IMR-90 (cell line): Measurements from ENCODE around the gene GPRC6A. TPM values are rescaled to one million over a fixed set of nuclear protein-coding genes. Genes with fewer than 3 reads are reported as not detected.
"Not testable (repeated sequence)": the region's sequence is repeated elsewhere in the genome, so short reads cannot be mapped to it uniquely, and the experiment has no call there.

Experiments
- ATAC-seq: fragments of 200-7000 bp; cut with Tn5 transposase; 2 replicates; pipeline ENCODE4 v1.9.1; 2020; ENCODE audit warnings: low read depth, mild to moderate bottlenecking, moderate library complexity
- BruUV-seq: library from RNA; stranded (reverse); fragments of 400-500 nt; replicated peaks from 2 replicates; lab custom pipeline; 2021; lab: Mats Ljungman, UMichigan
- CTCF ChIA-PET: fragments of 300-600 bp; formaldehyde crosslinking; extraction: SDS; loops from one replicate; lab custom pipeline; 2021; ENCODE audit warnings: antibody characterized with exemption; lab: Yijun Ruan, JAX
- POLR2A ChIA-PET: fragments of 300-600 bp; sonication (Branson Sonifier 250); formaldehyde crosslinking; loops from one replicate; lab custom pipeline; 2022; ENCODE audit warnings: antibody characterized with exemption; ENCODE audit not compliant: unreplicated experiment; lab: Charles Lee
- DNase-seq: peaks from one replicate; pipeline ENCODE4 v3.0.0; 2013
- H2AFZ ChIP-seq: replicated peaks from 2 replicates; pipeline ENCODE3; 2013; ENCODE audit warnings: low read length, mild to moderate bottlenecking; ENCODE audit not compliant: poor library complexity
- H2AK5ac ChIP-seq: 2 replicates; pipeline ENCODE4 v1.6.1; 2013; ENCODE audit warnings: low read depth, low read length, inconsistent platforms
- H2AK9ac ChIP-seq: replicated peaks from 2 replicates; pipeline ENCODE3; 2013; ENCODE audit warnings: mild to moderate bottlenecking, low read depth, low read length, moderate library complexity; ENCODE audit not compliant: poor library complexity
- H2BK120ac ChIP-seq: 2 replicates; pipeline ENCODE4 v1.6.1; 2013; ENCODE audit warnings: low read depth, low read length, inconsistent platforms
- H2BK15ac ChIP-seq: 3 replicates; pipeline ENCODE4 v1.6.1; 2013; ENCODE audit warnings: low read depth, low read length, inconsistent platforms
- H2BK20ac ChIP-seq: 2 replicates; pipeline ENCODE4 v1.6.1; 2013; ENCODE audit warnings: low read depth, mild to moderate bottlenecking, inconsistent platforms, low read length, moderate library complexity
- H2BK5ac ChIP-seq: 2 replicates; pipeline ENCODE4 v1.6.1; 2013; ENCODE audit warnings: mild to moderate bottlenecking, low read depth, low read length, inconsistent platforms; ENCODE audit not compliant: poor library complexity, severe bottlenecking
- H3K14ac ChIP-seq: replicated peaks from 2 replicates; pipeline ENCODE4 v1.6.1; 2013; ENCODE audit warnings: low read depth, low read length, inconsistent platforms
- H3K18ac ChIP-seq: 2 replicates; pipeline ENCODE4 v1.6.1; 2013; ENCODE audit warnings: low read depth, low read length, control low read depth
- H3K23ac ChIP-seq: 2 replicates; pipeline ENCODE4 v1.6.1; 2013; ENCODE audit warnings: low read depth, low read length, inconsistent platforms
- H3K27ac ChIP-seq: 2 replicates; pipeline ENCODE4 v1.5.1; 2013; ENCODE audit warnings: mild to moderate bottlenecking, control low read depth, low read length; ENCODE audit not compliant: insufficient read depth
- H3K27me3 ChIP-seq: 2 replicates; pipeline ENCODE4 v1.6.1; 2013; ENCODE audit warnings: low read length; ENCODE audit not compliant: control insufficient read depth, insufficient read depth
- H3K36me3 ChIP-seq: 2 replicates; pipeline ENCODE4 v1.6.1; 2013; ENCODE audit warnings: low read length, mixed read lengths; ENCODE audit not compliant: control insufficient read depth, insufficient read depth
- H3K4ac ChIP-seq: 2 replicates; pipeline ENCODE4 v1.6.1; 2013; ENCODE audit warnings: low read depth, low read length, inconsistent platforms
- H3K4me1 ChIP-seq: 2 replicates; pipeline ENCODE4 v1.6.1; 2013; ENCODE audit warnings: low read length, mixed read lengths; ENCODE audit not compliant: control insufficient read depth, insufficient read depth
- H3K4me2 ChIP-seq: 2 replicates; pipeline ENCODE4 v1.6.1; 2013; ENCODE audit warnings: low read depth, mild to moderate bottlenecking, control low read depth, low read length, moderate library complexity
- H3K4me3 ChIP-seq: 2 replicates; pipeline ENCODE4 v1.5.1; 2013; ENCODE audit warnings: low read depth, mild to moderate bottlenecking, control low read depth, low read length, moderate library complexity; ENCODE audit not compliant: insufficient read depth
- H3K56ac ChIP-seq: 2 replicates; pipeline ENCODE4 v1.6.1; 2013; ENCODE audit warnings: low read length, inconsistent platforms; ENCODE audit not compliant: insufficient read depth; ENCODE audit errors: extremely low read depth
- H3K79me1 ChIP-seq, 2 experiments: 2 replicates each; pipeline ENCODE4 v1.6.1; 2013; ENCODE audit warnings: low read length in 2 of 2, inconsistent platforms in 1 of 2, low read depth in 1 of 2
- H3K9ac ChIP-seq: 2 replicates; pipeline ENCODE4 v1.6.1; 2013; ENCODE audit warnings: low read depth, low read length, control low read depth
- H3K9me1 ChIP-seq: 2 replicates; pipeline ENCODE4 v1.6.1; 2013; ENCODE audit warnings: low read length, inconsistent platforms; ENCODE audit not compliant: insufficient read depth
- H3K9me3 ChIP-seq: 2 replicates; pipeline ENCODE4 v1.6.1; 2013; ENCODE audit warnings: low read length; ENCODE audit not compliant: control insufficient read depth, insufficient read depth
- H4K20me1 ChIP-seq: 2 replicates; pipeline ENCODE4 v1.6.1; 2013; ENCODE audit warnings: low read length, inconsistent platforms; ENCODE audit not compliant: insufficient read depth
- H4K5ac ChIP-seq: 2 replicates; pipeline ENCODE4 v1.6.1; 2013; ENCODE audit warnings: mild to moderate bottlenecking, low read depth, low read length, control low read depth
- H4K8ac ChIP-seq, 2 experiments: 2 replicates each; pipeline ENCODE4 v1.6.1; 2013; ENCODE audit warnings: low read depth in 2 of 2, low read length in 2 of 2, control low read depth in 1 of 2, inconsistent platforms in 1 of 2
- H4K91ac ChIP-seq: 2 replicates; pipeline ENCODE4 v1.6.1; 2013; ENCODE audit warnings: low read depth, low read length, inconsistent platforms; ENCODE audit not compliant: insufficient read depth
- BHLHE40 ChIP-seq: fragments of 150-350 bp; IDR thresholded peaks from 2 replicates; pipeline ENCODE4 v1.6.1; 2016; ENCODE audit warnings: mild to moderate bottlenecking, low read depth, low read length
- CEBPB ChIP-seq: IDR thresholded peaks from 2 replicates; pipeline ENCODE4 v1.6.1; 2012; ENCODE audit warnings: low read depth, low read length, improper control_type of control experiment
- CHD1 ChIP-seq: IDR thresholded peaks from 2 replicates; pipeline ENCODE4 v1.6.1; 2012; ENCODE audit warnings: low read depth, low read length, improper control_type of control experiment
- MAFK ChIP-seq: IDR thresholded peaks from 2 replicates; pipeline ENCODE4 v1.6.1; 2012; ENCODE audit warnings: low read depth, low read length, improper control_type of control experiment
- RAD21 ChIP-seq: IDR thresholded peaks from 2 replicates; pipeline ENCODE4 v1.6.1; 2012; ENCODE audit warnings: low read length, improper control_type of control experiment
- RCOR1 ChIP-seq: IDR thresholded peaks from 2 replicates; pipeline ENCODE4 v1.6.1; 2012; ENCODE audit warnings: mild to moderate bottlenecking, low read length, improper control_type of control experiment; ENCODE audit not compliant: insufficient replicate concordance
- RFX5 ChIP-seq: IDR thresholded peaks from 2 replicates; pipeline ENCODE4 v1.8.0; 2012; ENCODE audit warnings: low read depth, mild to moderate bottlenecking, low read length, moderate library complexity
- SMC3 ChIP-seq: fragments of 150-350 bp; IDR thresholded peaks from 2 replicates; pipeline ENCODE4 v1.6.1; 2016; ENCODE audit warnings: low read depth, mild to moderate bottlenecking, antibody characterized with exemption, low read length, moderate library complexity
- WGBS, 2 experiments: methylation state at CpG; one replicate each; pipeline versions ENCODE4 v1.1.5 to v1.1.7; 2013; ENCODE audit warnings: missing lambda C conversion rate in 2 of 2; ENCODE audit not compliant: insufficient read length in 1 of 2; ENCODE audit errors: extremely low coverage in 2 of 2; 5-methylcytosine and 5-hydroxymethylcytosine counted together
- dilution Hi-C: fragments of 300-500 bp; cut with HindIII; formaldehyde crosslinking; loops from one replicate; pipeline ENCODE4 v1.14.3; 2018; ENCODE audit warnings: low sequenced_read_pairs; ENCODE audit not compliant: unreplicated experiment
- in situ Hi-C: fragments of 300-500 bp; cut with MboI; formaldehyde crosslinking; loops from 3 replicates; pipeline ENCODE4 v1.14.3; 2019; ENCODE audit warnings: low sequenced_read_pairs, inconsistent platforms, mixed read lengths
- intact Hi-C: fragments of 100-400 bp; cut with micrococcal nuclease; formaldehyde crosslinking; loops from 2 replicates; pipeline ENCODE4 v1.10.0; 2022
- polyA plus RNA-seq, 3 experiments: library from polyadenylated mRNA; depleted of rRNA; stranded (reverse); fragments of >200 nt; gene quantifications; 2 replicates each; pipeline ENCODE4 v1.2.3, GENCODE V29; 2012; ENCODE audit warnings: low replicate concordance in 1 of 3
- total RNA-seq: library from RNA; depleted of rRNA; stranded (reverse); fragments of >200 nt; gene quantifications from 2 replicates; pipeline ENCODE4 v1.2.3, GENCODE V29; 2012

GPRC6A gene
- total and polyA plus RNA-seq, 2 of the 4 experiments (the other 2 are of a cell fraction) = not detected

DNA sequence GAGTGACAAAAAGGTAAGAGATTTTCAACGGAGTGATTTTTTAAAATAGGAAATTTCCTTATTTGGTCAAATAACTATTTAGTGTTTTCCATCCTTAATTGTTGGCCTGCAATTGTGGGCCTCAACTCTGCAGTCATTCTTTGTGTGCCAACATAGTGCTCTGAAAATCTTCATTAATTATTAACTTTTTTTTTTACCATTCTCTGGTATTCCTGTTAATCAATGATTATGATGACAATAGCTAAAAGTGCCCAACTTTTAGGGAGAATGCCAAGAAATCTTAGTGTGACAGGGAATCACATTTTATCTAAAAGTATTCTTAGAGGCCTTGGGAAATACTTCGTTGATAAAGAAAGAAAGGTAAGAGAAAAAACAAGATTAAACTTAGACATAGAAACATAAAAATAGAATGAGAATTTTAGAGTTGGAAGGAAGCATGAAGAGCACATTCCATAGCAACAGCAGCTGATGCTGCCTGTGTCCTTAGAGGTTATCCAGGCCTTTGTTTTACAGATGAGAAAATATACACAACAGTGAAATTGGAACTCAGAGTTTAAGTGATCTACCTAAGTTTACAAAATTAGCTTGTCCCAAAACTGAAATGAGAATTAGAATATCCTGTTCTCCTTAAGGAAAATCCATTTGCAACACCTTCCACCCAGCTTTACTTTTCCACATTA is 1.2 kb downstream of the GPRC6A start:
- Histone ChIP-seq H3K36me3 (no peaks in the 10 kb centered on the region), H3K56ac (no peak overlapping the region), H3K18ac (no peak overlapping the region), H3K27ac (no peak overlapping the region), H2BK15ac (no peak overlapping the region), H2AK5ac (no peak overlapping the region), H3K4me2 (no peak overlapping the region), H3K27me3 (no peaks in the 10 kb centered on the region), H2BK5ac (no peak overlapping the region), H4K8ac (no peak overlapping the region), H3K9ac (no peak overlapping the region), H4K5ac (no peak overlapping the region), H3K79me1 (no peaks in the 10 kb centered on the region), H2AFZ (no peak overlapping the region), H2BK120ac (no peak overlapping the region), H3K9me1 (no peaks in the 10 kb centered on the region), H3K23ac (no peak overlapping the region), H4K20me1 (no peaks in the 10 kb centered on the region), H3K9me3 (no peaks in the 10 kb centered on the region), H2BK20ac (no peak overlapping the region), H3K4me3 (no peak overlapping the region), H3K4me1 (no peaks in the 10 kb centered on the region), H3K14ac (no peak overlapping the region), H3K4ac (no peak overlapping the region), H4K91ac (no peak overlapping the region), H2AK9ac (no peak overlapping the region)
- ATAC-seq = no peak
- no CpG with 5 or more reads among the region's 2 CpGs for WGBS, 2 experiments
- ChIA-PET POLR2A (no interaction called here), CTCF (no interaction called here)
- no peak for TF ChIP-seq BHLHE40
- no peak for TF ChIP-seq RAD21
- no peak for TF ChIP-seq MAFK
- TF ChIP-seq SMC3 = no peak
- no peak for TF ChIP-seq RCOR1
- no peak for TF ChIP-seq RFX5
- no peak for TF ChIP-seq CHD1
- no peak for TF ChIP-seq CEBPB
- in situ Hi-C loops (no loop called here), intact Hi-C loops (no loop called here), dilution Hi-C loops (no loop called here)
- no TSS peak for BruUV-seq
- DNase-seq = no peak

DNA sequence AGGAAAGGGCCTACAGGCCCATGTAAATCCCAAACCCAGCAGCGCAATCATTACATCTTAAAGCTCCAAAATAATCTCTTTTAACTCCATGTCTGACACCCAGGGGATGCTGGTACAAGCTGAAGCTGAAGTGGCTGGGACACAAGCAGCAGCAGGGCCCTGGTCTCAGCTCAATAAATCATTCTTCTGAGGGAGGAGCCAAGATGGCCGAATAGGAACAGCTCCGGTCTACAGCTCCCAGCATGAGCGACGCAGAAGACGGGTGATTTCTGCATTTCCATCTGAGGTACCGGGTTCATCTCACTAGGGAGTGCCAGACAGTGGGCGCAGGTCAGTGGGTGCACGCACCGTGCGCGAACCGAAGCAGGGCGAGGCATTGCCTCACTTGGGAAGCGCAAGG is 12.5 kb downstream of the GPRC6A start:
- POLR2A ChIA-PET, intact Hi-C loops: not testable (repeated sequence)

More for the DNA sequence above, 12.5 kb downstream of the GPRC6A start:
- H2BK20ac ChIP-seq, H3K9me1 ChIP-seq, DNase-seq, H3K27ac ChIP-seq, H3K79me1 ChIP-seq, H2AK9ac ChIP-seq, dilution Hi-C loops, ATAC-seq, H4K8ac ChIP-seq, H3K9ac ChIP-seq, H3K27me3 ChIP-seq, H2BK15ac ChIP-seq, H2BK120ac ChIP-seq, H4K20me1 ChIP-seq, H3K4ac ChIP-seq, H2BK5ac ChIP-seq, H2AFZ ChIP-seq, H3K4me3 ChIP-seq, BruUV-seq, H3K4me1 ChIP-seq, CTCF ChIA-PET, H3K9me3 ChIP-seq, H3K23ac ChIP-seq, H3K18ac ChIP-seq, in situ Hi-C loops, H3K4me2 ChIP-seq, H3K14ac ChIP-seq, H4K5ac ChIP-seq, H3K56ac ChIP-seq, H2AK5ac ChIP-seq, H3K36me3 ChIP-seq, H4K91ac ChIP-seq: not testable (repeated sequence)
- 97% methylated on average over 6 of the region's 15 CpGs; no CpG with 5 or more reads in 1 of the 2 experiments for WGBS, 2 experiments
